Measurements from ENCODE around the gene OSCAR.

- TF ChIP-seq CTCF (conservative IDR thresholded peaks at IDR 0.05 in 1 of 2, IDR thresholded peaks at IDR 0.05 in 1 of 2; ENCODE audit: extremely low read depth in 1 of 2, insufficient read depth in 1 of 2, low read depth in 1 of 2, low read length in 2 of 2) (no peak), EZH2 (IDR thresholded peaks at IDR 0.05; ENCODE audit: borderline replicate concordance, low read length) (no peak)
Observed at GRCh38 chr19:54100561-54100960, at the start of gene OSCAR.

All from mammary epithelial cell (primary cell).